ENCODE measurements around the gene POSTN. TPM values are rescaled to one million over a fixed set of nuclear protein-coding genes. Genes with fewer than 3 reads are reported as not detected.

Gene POSTN
- total RNA-seq (2014; rRNA removed; shearing (Covaris generic)) = 1.5 and 3.2 TPM in 2 replicates

GRCh38 chr13:37598597-37598996 lies at the start of gene POSTN:
POSTN (minus strand) TSS chr13:37598768; CDS start chr13:37598726, 42 bp downstream.
- no peak for DNase-seq (ENCODE audit: low spot score)

DNA sequence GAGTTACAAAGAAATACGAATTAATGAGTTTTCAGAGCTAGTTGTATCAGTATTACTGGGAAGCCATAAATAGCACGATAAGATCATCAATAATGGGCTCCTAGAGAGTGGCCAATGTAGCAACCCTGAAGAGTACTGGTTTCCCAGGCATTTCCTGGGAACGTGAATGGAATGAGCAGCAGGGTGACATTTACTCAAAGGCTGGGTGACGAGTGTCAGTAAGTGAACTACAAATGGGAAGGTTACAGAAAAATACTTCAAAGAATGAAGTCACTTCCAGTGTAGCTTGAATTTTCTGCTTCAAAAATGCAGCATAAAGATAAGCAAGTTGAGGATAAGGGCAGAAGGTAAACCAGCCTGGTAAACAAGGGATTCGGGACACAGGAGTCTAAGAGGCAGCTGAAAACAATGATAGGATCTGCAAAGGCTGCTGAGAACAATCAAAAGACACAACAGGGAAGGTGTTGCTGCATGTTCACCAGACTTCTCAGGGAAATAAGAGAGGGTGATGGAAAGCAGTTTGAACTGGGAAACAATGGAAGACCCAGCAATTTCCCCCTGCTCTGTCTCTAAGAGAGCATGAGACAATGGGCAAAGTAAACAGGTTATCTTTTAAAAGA lies 48.6 kb upstream of the POSTN start:
- DNase-seq (ENCODE audit: low spot score) = no peak

DNA sequence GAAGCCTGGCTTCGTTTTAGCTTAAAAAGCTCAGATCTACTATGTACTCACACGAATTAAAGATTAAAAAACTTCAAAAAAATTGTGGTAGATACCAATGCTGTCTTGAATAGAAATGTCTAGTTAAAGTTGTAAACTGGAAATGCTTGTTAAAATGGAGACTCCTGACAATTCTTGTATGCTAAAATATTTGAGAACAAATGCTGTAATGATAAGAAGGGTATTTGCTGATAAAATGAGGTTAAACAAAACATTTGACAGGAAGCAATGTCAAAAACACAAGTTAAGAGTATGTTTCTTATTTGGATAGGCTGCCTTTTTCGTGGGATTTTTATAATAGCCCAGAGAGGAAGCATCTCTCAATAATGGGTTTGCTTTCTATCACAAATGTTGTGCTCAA lies 48.0 kb upstream of the POSTN start:
- no peak for DNase-seq (ENCODE audit: low spot score)

DNA sequence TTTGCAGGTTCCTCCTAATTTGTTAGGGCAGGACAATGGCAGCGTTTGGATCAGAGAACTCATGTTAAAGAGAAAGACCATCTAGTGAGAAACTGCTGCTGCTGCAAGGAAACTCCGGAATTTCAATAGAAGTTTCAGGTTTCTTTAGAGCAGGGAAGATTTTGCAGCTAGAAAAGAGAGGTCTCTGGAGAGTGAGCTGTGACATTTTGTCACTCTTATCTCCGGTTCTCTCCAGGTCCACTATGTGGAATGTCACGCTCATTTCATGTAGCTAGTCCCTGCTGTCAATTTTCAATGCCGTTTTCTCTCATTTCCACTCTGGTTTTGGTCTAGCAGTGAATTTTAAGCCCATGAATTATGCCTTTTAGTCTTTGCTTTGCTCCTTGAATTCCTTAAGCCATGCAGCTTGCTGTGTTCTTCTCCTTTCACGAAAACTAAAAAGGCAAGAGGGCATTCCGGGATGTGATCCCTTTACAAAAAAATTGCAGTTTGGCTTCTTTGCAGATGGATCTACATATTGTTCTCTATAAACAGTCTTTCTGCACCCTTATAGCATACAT lies 46.7 kb upstream of the POSTN start:
- DNase-seq (ENCODE audit: low spot score) = no peak

DNA sequence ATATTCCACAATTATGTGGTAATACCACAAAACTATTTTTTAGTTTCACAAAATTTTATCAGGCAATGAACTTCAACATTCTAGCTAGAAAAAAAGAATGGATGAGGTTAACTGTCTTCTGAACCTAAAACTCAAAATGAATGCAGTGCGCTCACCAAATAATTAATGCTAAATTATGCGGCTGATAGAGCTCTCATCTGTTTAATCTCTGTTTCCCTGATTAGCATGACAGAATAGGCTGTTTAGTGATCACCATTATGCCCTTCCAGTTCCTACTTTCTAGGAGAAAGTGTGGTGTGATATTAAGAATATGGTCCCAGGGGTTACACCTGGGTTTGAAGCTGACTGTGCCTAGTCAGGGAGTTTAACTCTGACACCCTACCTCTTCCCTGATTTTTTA lies 42.8 kb upstream of the POSTN start:
- no peak for DNase-seq (ENCODE audit: low spot score)

DNA sequence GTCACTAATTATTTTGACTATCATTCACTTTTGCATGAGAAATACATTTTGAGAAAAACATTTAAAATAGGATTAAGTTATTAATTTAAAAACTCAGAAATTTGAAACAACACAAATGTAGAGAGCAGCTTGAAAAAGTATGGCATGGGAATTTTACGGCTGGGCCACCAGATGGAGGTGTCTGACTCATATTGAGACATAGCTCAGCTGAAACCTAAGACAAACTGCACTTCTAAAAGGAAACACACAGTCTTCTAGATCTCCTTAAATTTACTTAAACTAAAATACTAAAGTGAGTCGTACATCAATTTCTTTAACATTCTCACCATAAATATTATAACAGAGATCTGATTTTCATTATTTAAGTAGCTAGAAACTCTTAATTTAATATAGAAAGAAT lies 41.9 kb upstream of the POSTN start:
- peak; percentile 46 for DNase-seq (ENCODE audit: low spot score)

DNA sequence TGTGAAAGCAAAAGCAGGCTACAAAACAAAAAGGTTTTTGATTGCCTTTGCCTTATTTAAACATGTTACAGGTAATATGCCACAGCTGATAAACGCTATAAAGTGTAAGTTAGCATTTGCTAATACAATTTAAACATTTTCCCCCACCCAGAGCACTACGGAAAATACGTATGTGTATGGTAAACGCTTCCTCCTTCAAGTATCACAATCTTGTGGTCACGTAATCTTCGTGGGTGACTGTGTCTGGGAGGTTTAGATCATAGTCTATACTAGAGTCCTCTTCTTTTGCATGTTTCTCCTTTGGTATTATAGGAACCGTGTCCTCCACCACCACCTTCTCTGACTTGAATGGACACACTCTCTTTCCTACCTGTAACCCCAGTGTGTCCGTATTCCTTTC lies 38.1 kb upstream of the POSTN start:
- no peak for DNase-seq (ENCODE audit: low spot score)

DNA sequence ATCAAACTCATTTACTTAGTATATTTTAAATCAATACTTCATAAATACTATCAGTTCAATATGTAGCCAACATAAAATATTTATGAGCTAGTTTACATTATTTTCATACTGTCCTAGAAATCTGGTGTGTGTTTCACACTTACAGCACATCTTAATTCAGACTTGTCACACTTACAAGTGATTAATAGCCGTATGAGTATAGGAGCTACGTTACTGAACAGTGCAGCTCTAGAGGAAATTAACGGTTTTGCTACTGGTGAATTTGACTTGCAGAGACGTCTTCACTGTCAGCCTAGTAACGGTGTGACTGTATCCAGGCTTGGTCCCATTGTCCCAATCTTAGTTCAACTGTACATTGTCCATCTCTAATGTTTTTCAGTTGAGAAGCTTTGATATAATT lies 33.7 kb upstream of the POSTN start:
- no peak for DNase-seq (ENCODE audit: low spot score)

DNA sequence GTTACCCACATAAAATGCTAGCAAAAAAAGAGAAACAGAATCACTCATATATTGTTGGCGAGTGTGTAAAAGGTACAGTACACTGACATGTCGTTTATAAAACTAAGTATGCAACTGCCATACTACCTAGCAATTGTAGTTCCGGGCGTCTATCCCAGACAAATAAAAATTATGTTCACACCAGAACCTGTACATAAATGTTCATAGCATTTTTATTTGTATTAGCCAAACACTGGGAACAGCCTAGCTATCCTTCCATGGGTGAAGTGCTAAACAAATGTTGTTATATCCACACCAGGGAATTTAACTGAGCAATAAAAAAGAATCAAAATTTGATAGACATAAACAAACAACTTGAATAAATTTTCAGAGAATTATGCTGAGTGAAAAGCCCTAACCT lies 28.9 kb upstream of the POSTN start:
- DNase-seq (ENCODE audit: low spot score) = no peak

- DNase-seq (ENCODE audit: low spot score) = peak; percentile 10
Observed at GRCh38 chr13:37621811-37622361, 23.3 kb upstream of the POSTN start.

GRCh38 chr13:37618554-37618953 lies 20.0 kb upstream of the POSTN start:
- DNase-seq (ENCODE audit: low spot score) = peak; percentile 8

DNA sequence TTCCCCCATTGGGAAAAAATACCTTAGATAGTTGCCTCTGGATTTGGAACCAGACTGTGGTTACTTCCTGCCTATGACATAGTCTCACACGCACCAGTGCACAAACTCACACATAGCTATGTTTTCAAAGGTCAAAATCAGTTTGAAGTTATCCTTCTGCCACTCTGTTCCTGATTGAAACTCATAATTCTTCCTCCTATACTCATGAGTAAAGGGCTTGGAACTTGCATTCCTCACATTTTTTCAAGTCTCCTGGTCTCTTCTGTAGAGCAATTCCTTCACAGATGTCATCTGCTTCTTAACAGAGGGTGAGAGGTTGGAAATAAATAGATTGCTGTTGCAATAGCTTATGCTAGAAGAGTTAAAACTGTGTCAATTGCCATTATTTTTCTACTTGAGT lies 18.6 kb upstream of the POSTN start:
- peak; percentile 40 for DNase-seq (ENCODE audit: low spot score)

- DNase-seq (ENCODE audit: low spot score) = no peak
Observed at GRCh38 chr13:37616131-37616530, 17.6 kb upstream of the POSTN start.

- no peak for DNase-seq (ENCODE audit: low spot score)
Observed at GRCh38 chr13:37615276-37615675, 16.7 kb upstream of the POSTN start.

- DNase-seq (ENCODE audit: low spot score) = no peak
Observed at GRCh38 chr13:37613638-37614037, 15.1 kb upstream of the POSTN start.

GRCh38 chr13:37613236-37613635 lies 14.7 kb upstream of the POSTN start:
- no peak for DNase-seq (ENCODE audit: low spot score)

GRCh38 chr13:37608750-37609339 lies 10.3 kb upstream of the POSTN start:
- DNase-seq (ENCODE audit: low spot score) = no peak

- DNase-seq (ENCODE audit: low spot score) = peak; percentile 10
Observed at GRCh38 chr13:37602733-37603381, 4.3 kb upstream of the POSTN start.

DNA sequence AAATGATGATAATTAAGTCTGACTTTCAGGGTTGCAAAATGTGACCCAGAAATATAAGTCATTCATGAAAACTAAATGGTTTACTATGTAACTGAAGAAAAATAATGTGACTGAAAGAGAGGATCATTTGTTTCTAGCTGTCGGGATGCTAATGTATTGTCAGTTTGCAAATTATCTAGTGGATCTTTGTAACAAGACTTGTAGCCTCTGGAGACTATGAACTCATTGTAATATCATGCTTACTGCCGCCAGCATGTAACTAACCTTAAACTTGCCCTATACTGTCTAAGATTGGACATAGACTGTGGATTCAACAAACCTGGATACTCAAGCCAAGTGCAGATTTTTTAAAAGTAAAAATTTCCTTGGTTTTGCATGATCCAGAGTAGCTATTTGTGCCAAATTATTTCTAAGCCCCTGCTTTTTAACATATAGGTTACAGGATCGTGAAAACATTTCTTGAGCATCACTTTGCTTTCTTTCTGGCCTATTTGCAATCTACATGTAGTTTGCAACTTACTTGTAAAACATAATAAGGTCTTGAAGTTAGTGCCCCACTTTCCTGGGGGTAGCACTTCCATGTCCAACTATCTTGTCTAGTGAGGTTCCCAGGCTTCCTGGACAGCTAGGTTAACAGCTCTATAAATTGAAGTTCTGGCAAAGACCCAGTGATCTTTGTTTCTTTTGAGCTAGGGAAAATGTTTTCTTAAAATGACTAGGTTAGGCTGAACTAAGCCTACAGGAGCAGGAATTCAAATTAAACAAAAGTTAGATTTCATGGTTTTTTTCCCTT lies 3.3 kb upstream of the POSTN start:
- no peak for DNase-seq (ENCODE audit: low spot score)

- DNase-seq (ENCODE audit: low spot score) = no peak
Observed at GRCh38 chr13:37599519-37599918, 951 bp upstream of the POSTN start.

DNA sequence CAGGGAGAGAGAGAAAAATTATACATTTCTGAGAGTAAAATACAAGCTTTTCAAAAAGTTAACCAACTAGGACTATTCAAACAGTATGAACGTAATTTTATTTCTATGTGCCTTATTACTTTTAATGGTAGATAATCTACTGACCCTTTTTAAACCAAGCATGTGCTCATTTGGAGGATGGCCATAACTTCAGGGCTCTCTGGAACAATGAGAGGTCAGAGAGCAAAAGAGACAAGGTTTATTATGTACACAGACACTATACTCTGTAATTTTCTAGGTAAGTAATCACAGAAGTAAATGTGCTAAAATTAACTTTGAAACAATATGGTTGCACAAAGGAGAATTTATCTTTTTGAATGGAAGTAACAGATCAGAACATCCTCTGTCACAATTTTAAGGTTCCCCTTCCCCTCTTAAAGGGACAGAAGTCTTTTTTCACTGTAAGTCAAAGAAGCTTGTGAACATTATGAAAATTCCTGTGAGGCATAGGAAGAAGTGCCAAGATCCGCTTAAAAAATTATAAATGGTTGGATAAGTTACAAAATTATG lies 1.0 kb downstream of the POSTN start:
- DNase-seq (ENCODE audit: low spot score) = no peak

- no peak for DNase-seq (ENCODE audit: low spot score)
Observed at GRCh38 chr13:37596805-37597204, 1.8 kb downstream of the POSTN start.
